ENCODE measurements around the gene COX10. TPM values are rescaled to one million over a fixed set of nuclear protein-coding genes. Genes with fewer than 3 reads are reported as not detected.

COX10 gene
- total and polyA plus RNA-seq, 2 experiments from 2014 or later: 21.7 to 26.6 TPM

- Histone ChIP-seq H3K4me1 (ENCODE audit: low read depth) (no peaks in the 10 kb centered on the region), H3K9me3 (ENCODE audit: low read depth) (no peaks in the 10 kb centered on the region), H3K27ac (no peak overlapping the region), H3K4me3 (no peak overlapping the region), H3K36me3 (no peaks in the 10 kb centered on the region), H3K27me3 (no peaks in the 10 kb centered on the region)
- TF ChIP-seq CTCF (IDR thresholded peaks at IDR 0.05; ENCODE audit: low read depth, low read length): no peak
- peak in 1 of 2 donors; percentile 68 for DNase-seq (ENCODE audit: low read depth in 1 of 2, low spot score in 1 of 2)
These were observed 31.1 kb upstream of the COX10 start for GRCh38 chr17:14038206-14038605.

GRCh38 chr17:14042411-14042810, 26.9 kb upstream of the COX10 start:
- H3K4me1 ChIP-seq (ENCODE audit: low read depth): no peaks in the 10 kb centered on the region
- H3K4me3 ChIP-seq: no peak overlapping the region
- no peaks in the 10 kb centered on the region for H3K36me3 ChIP-seq
- H3K27me3 ChIP-seq: no peaks in the 10 kb centered on the region
- no peak for TF ChIP-seq CTCF (IDR thresholded peaks at IDR 0.05; ENCODE audit: low read depth, low read length)
- DNase-seq (ENCODE audit: low read depth in 1 of 2, low spot score in 1 of 2): no peak
- no peak overlapping the region for H3K27ac ChIP-seq
- H3K9me3 ChIP-seq (ENCODE audit: low read depth): no peaks in the 10 kb centered on the region

- no peaks in the 10 kb centered on the region for H3K36me3 ChIP-seq
- H3K27ac ChIP-seq: no peak overlapping the region
- no peaks in the 10 kb centered on the region for H3K4me1 ChIP-seq (ENCODE audit: low read depth)
- H3K27me3 ChIP-seq: no peaks in the 10 kb centered on the region
- no peak overlapping the region for H3K4me3 ChIP-seq
- TF ChIP-seq CTCF (IDR thresholded peaks at IDR 0.05; ENCODE audit: low read depth, low read length): no peak
- DNase-seq (ENCODE audit: low read depth in 1 of 2, low spot score in 1 of 2): no peak
- H3K9me3 ChIP-seq (ENCODE audit: low read depth): no peaks in the 10 kb centered on the region
These were observed 24.6 kb upstream of the COX10 start for GRCh38 chr17:14044702-14045101.

- TF ChIP-seq CTCF (IDR thresholded peaks at IDR 0.05; ENCODE audit: low read depth, low read length): no peak
- no peak overlapping the region for H3K4me3 ChIP-seq
- H3K9me3 ChIP-seq (ENCODE audit: low read depth): no peaks in the 10 kb centered on the region
- no peak overlapping the region for H3K27ac ChIP-seq
- no peaks in the 10 kb centered on the region for H3K36me3 ChIP-seq
- H3K4me1 ChIP-seq (ENCODE audit: low read depth): no peaks in the 10 kb centered on the region
- no peaks in the 10 kb centered on the region for H3K27me3 ChIP-seq
- DNase-seq (ENCODE audit: low read depth in 1 of 2, low spot score in 1 of 2): no peak
These were observed 22.3 kb upstream of the COX10 start for GRCh38 chr17:14046978-14047377.

GRCh38 chr17:14047591-14047990, 21.7 kb upstream of the COX10 start:
- Histone ChIP-seq H3K27ac (no peak overlapping the region), H3K4me3 (no peak overlapping the region), H3K9me3 (ENCODE audit: low read depth) (no peaks in the 10 kb centered on the region), H3K27me3 (no peaks in the 10 kb centered on the region), H3K36me3 (no peaks in the 10 kb centered on the region), H3K4me1 (ENCODE audit: low read depth) (no peaks in the 10 kb centered on the region)
- no peak for DNase-seq (ENCODE audit: low read depth in 1 of 2, low spot score in 1 of 2)
- no peak for TF ChIP-seq CTCF (IDR thresholded peaks at IDR 0.05; ENCODE audit: low read depth, low read length)

GRCh38 chr17:14048169-14048568, 21.1 kb upstream of the COX10 start:
- H3K9me3 ChIP-seq (ENCODE audit: low read depth): no peaks in the 10 kb centered on the region
- H3K27me3 ChIP-seq: no peaks in the 10 kb centered on the region
- DNase-seq (ENCODE audit: low read depth in 1 of 2, low spot score in 1 of 2): no peak
- no peak overlapping the region for H3K4me3 ChIP-seq
- no peak overlapping the region for H3K27ac ChIP-seq
- H3K36me3 ChIP-seq: no peaks in the 10 kb centered on the region
- no peaks in the 10 kb centered on the region for H3K4me1 ChIP-seq (ENCODE audit: low read depth)
- TF ChIP-seq CTCF (IDR thresholded peaks at IDR 0.05; ENCODE audit: low read depth, low read length): peak; percentile 23

All from cardiac muscle cell (in vitro differentiated cells and primary cell).